GM21390 (cell line): ENCODE data around the gene SLC39A1.

Experiments used
- ATAC-seq: cut with Tn5 transposase; IDR thresholded peaks from one replicate; pipeline ENCODE4 v1.9.1; 2021; ENCODE audit not compliant: unreplicated experiment

Gene SLC39A1

GRCh38 chr1:153953859-153954365, 9.4 kb downstream of the SLC39A1 start:
- ATAC-seq = no peak

GRCh38 chr1:153951801-153952200, 11.5 kb downstream of the SLC39A1 start:
- ATAC-seq = no peak

GRCh38 chr1:153951183-153951582, 12.2 kb downstream of the SLC39A1 start:
- ATAC-seq = no peak

GRCh38 chr1:153946622-153947241, 16.6 kb downstream of the SLC39A1 start, which contains the start of gene DENND4B:
Gene DENND4B, minus strand, starts transcription at chr1:153946718. Its CDS starts 2,344 bp downstream, at chr1:153944374.
- ATAC-seq = peak; percentile 66

- peak; percentile 61 for ATAC-seq
Measured at GRCh38 chr1:153945795-153946621, 17.3 kb downstream of the SLC39A1 start.

GRCh38 chr1:153945131-153945794, 18.1 kb downstream of the SLC39A1 start:
- peak; percentile 8 for ATAC-seq

GRCh38 chr1:153944827-153945117, 18.6 kb downstream of the SLC39A1 start:
- ATAC-seq = no peak

- no peak for ATAC-seq
Measured at GRCh38 chr1:153944005-153944826, 19.1 kb downstream of the SLC39A1 start.

- no peak for ATAC-seq
Measured at GRCh38 chr1:153942766-153943549, 20.4 kb downstream of the SLC39A1 start.

- no peak for ATAC-seq
Measured at GRCh38 chr1:153941826-153942725, 21.3 kb downstream of the SLC39A1 start.

GRCh38 chr1:153940756-153941155, 22.6 kb downstream of the SLC39A1 start:
- no peak for ATAC-seq

- ATAC-seq = no peak
Measured at GRCh38 chr1:153939476-153939875, 23.9 kb downstream of the SLC39A1 start.

- no peak for ATAC-seq
Measured at GRCh38 chr1:153938996-153939395, 24.3 kb downstream of the SLC39A1 start.

GRCh38 chr1:153937331-153937730, 26.0 kb downstream of the SLC39A1 start:
- ATAC-seq = no peak

GRCh38 chr1:153936011-153936802, 27.1 kb downstream of the SLC39A1 start:
- ATAC-seq = no peak

GRCh38 chr1:153934746-153935145, 28.6 kb downstream of the SLC39A1 start:
- ATAC-seq = no peak

GRCh38 chr1:153933955-153934354, 29.4 kb downstream of the SLC39A1 start:
- no peak for ATAC-seq

- no peak for ATAC-seq
Measured at GRCh38 chr1:153933430-153933829, 29.9 kb downstream of the SLC39A1 start.
